K562 (cell line): ENCODE measurements around the gene STX7. TPM values are rescaled to one million over a fixed set of nuclear protein-coding genes. Genes with fewer than 3 reads are reported as not detected.

Source experiments
- ATAC-seq: fragments of 200-7000 bp; cut with Tn5 transposase; 3 replicates; pipeline ENCODE4 v1.9.1; 2020; ENCODE audit warnings: moderate library complexity
- BruUV-seq: library from RNA; stranded (reverse); fragments of 400-500 nt; replicated peaks from 2 replicates; lab custom pipeline; 2021; lab: Mats Ljungman, UMichigan
- CTCF ChIA-PET: fragments of 300-600 bp; formaldehyde crosslinking; extraction: SDS; loops from one replicate; lab custom pipeline; 2021; ENCODE audit warnings: low intra/inter-chr PET ratio; lab: Yijun Ruan, JAX
- POLR2A ChIA-PET: fragments of 300-600, 350-650 bp; sonication (Branson Sonifier 250); formaldehyde crosslinking; extraction: SDS; loops from one replicate; lab custom pipeline; 2021; ENCODE audit warnings: antibody characterized with exemption, inconsistent platforms; lab: Yijun Ruan, JAX
- DNase-seq, 4 experiments: peaks; one replicate each; pipeline versions ENCODE4 v3.0.0 to v3.0.0-alpha.2; 2011 to 2018; ENCODE audit warnings: low spot score in 3 of 4, mixed read lengths in 3 of 4; ENCODE audit errors: extremely low read depth in 1 of 4
- FAIRE-seq: peaks from 2 replicates; lab custom pipeline; 2011; peaks lifted over from hg19 to GRCh38; lab: Jason Lieb, UNC
- H2AFZ ChIP-seq: 2 replicates; pipeline ENCODE4 v1.6.0; 2011; ENCODE audit warnings: low read depth, low read length, control low read depth, inconsistent platforms
- H3K27ac ChIP-seq: fragments of 200-600 bp; 3 replicates; pipeline ENCODE4 v1.8.0; 2011; ENCODE audit warnings: low read depth, mild to moderate bottlenecking, control low read depth, inconsistent platforms, low read length, moderate library complexity, mixed read lengths; ENCODE audit errors: extremely low read depth
- H3K27me3 ChIP-seq, 2 experiments: fragments of 300-600 bp in 1 of 2; 2 replicates in 1 of 2; 3 replicates in 1 of 2; pipeline versions ENCODE4 v1.6.0 to v1.8.0; 2011; ENCODE audit warnings: inconsistent platforms in 2 of 2, low read length in 2 of 2, mild to moderate bottlenecking in 1 of 2, mixed read lengths in 1 of 2, moderate library complexity in 1 of 2; ENCODE audit not compliant: control insufficient read depth in 2 of 2, insufficient read depth in 2 of 2
- H3K36me3 ChIP-seq: fragments of 300-600 bp; 3 replicates; pipeline ENCODE4 v1.8.0; 2011; ENCODE audit warnings: mild to moderate bottlenecking, low read length, inconsistent platforms; ENCODE audit not compliant: control insufficient read depth, insufficient read depth
- H3K4me1 ChIP-seq, 2 experiments: fragments of 200-600 bp in 1 of 2; replicated peaks in 1 of 2; 2 replicates in 1 of 2; 3 replicates in 1 of 2; pipeline versions ENCODE4 v1.5.1 to v1.8.0; 2011; ENCODE audit warnings: inconsistent platforms in 2 of 2, low read length in 2 of 2, mild to moderate bottlenecking in 1 of 2, mixed read lengths in 1 of 2, moderate library complexity in 1 of 2; ENCODE audit not compliant: control insufficient read depth in 2 of 2, insufficient read depth in 2 of 2
- H3K4me2 ChIP-seq: 2 replicates; pipeline ENCODE4 v1.6.1; 2011; ENCODE audit warnings: low read length, control low read depth, inconsistent platforms, mixed read lengths; ENCODE audit not compliant: insufficient read depth
- H3K4me3 ChIP-seq: fragments of 200-600 bp; sonication (generic), shearing (Covaris generic); 2 replicates; pipeline ENCODE4 v1.5.1; 2016; ENCODE audit warnings: control low read depth, inconsistent platforms
- H3K79me2 ChIP-seq: fragments of 200-600 bp; 3 replicates; pipeline ENCODE4 v1.8.0; 2011; ENCODE audit warnings: low read length, inconsistent platforms; ENCODE audit not compliant: control insufficient read depth, insufficient read depth
- H3K9ac ChIP-seq, 2 experiments: 2 replicates each; pipeline versions ENCODE4 v1.6.0 to v1.6.1; 2011; ENCODE audit warnings: low read depth in 2 of 2, low read length in 2 of 2, control low read depth in 1 of 2, inconsistent platforms in 1 of 2, mild to moderate bottlenecking in 1 of 2, mixed read lengths in 1 of 2; ENCODE audit not compliant: insufficient read depth in 1 of 2
- H3K9me1 ChIP-seq: one replicate; pipeline ENCODE4 v1.6.0; 2011; ENCODE audit warnings: inconsistent platforms, mild to moderate bottlenecking, low read length, moderate library complexity; ENCODE audit not compliant: control insufficient read depth, insufficient read depth
- H3K9me3 ChIP-seq: replicated peaks from 2 replicates; pipeline ENCODE4 v1.5.1; 2011; ENCODE audit warnings: low read depth, low read length, inconsistent platforms; ENCODE audit not compliant: control insufficient read depth, insufficient read depth
- H4K20me1 ChIP-seq: replicated peaks from 2 replicates; pipeline ENCODE4 v1.6.1; 2011; ENCODE audit warnings: low read length, inconsistent platforms, mixed read lengths; ENCODE audit not compliant: control insufficient read depth, insufficient read depth
- CTCF ChIP-seq, 3 experiments: IDR thresholded peaks in 2 of 3; conservative IDR thresholded peaks in 1 of 3; 2 replicates each; pipeline ENCODE4 v1.5.1; 2011 to 2012; ENCODE audit warnings: low read length in 3 of 3, mild to moderate bottlenecking in 3 of 3, control low read depth in 2 of 3, improper control_type of control experiment in 1 of 3, inconsistent platforms in 1 of 3, low read depth in 1 of 3, mixed read lengths in 1 of 3, moderate library complexity in 1 of 3; ENCODE audit not compliant: insufficient read depth in 2 of 3
- NFE2L1 ChIP-seq: fragments of 450-650 bp; IDR thresholded peaks from 2 replicates; pipeline ENCODE4 v1.6.1; 2016; ENCODE audit warnings: missing genetic modification characterization, low read depth, mild to moderate bottlenecking, missing compliant biosample characterization, moderate library complexity, borderline replicate concordance
- RAD21 ChIP-seq, 2 experiments: fragments of 250-450 bp in 1 of 2; fragments of 450-650 bp in 1 of 2; sonication (Bioruptor Pico) in 1 of 2; formaldehyde crosslinking in 1 of 2; IDR thresholded peaks in 1 of 2; conservative IDR thresholded peaks in 1 of 2; 2 replicates each; pipeline versions ENCODE4 v1.4.0 to v1.8.0; 2020 to 2022; ENCODE audit warnings: mild to moderate bottlenecking in 2 of 2, moderate library complexity in 1 of 2
- SMC3 ChIP-seq: conservative IDR thresholded peaks from 2 replicates; pipeline ENCODE4 v1.6.1; 2011; ENCODE audit warnings: low read depth, low read length, improper control_type of control experiment; ENCODE audit not compliant: insufficient read depth
- ZNF24 ChIP-seq: fragments of 450-650 bp; IDR thresholded peaks from 2 replicates; pipeline ENCODE4 v1.6.1; 2016
- ZNF318 ChIP-seq, 2 experiments: fragments of 450-650 bp; IDR thresholded peaks; 2 replicates each; pipeline ENCODE4 v1.6.1; 2016; ENCODE audit warnings: mild to moderate bottlenecking in 2 of 2, borderline replicate concordance in 1 of 2, low read depth in 1 of 2, moderate library complexity in 1 of 2
- ZNF511 ChIP-seq: sonication (generic); formaldehyde crosslinking; IDR thresholded peaks from 2 replicates; pipeline ENCODE4 v1.8.0; 2022; ENCODE audit warnings: mild to moderate bottlenecking, missing genetic modification reagents
- WGBS: fragments of 100-300 bp; shearing (Covaris generic); methylation state at CpG from one replicate; pipeline ENCODE4 v1.1.6; 2016; ENCODE audit warnings: low coverage, mixed read lengths; ENCODE audit not compliant: insufficient coverage; ENCODE audit errors: missing lambda C conversion rate; 5-methylcytosine and 5-hydroxymethylcytosine counted together
- in situ Hi-C: fragments of 300-500 bp; cut with MboI; formaldehyde crosslinking; loops from 4 replicates; pipeline ENCODE4 v1.15.0; 2018; ENCODE audit warnings: inconsistent platforms, mixed read lengths
- intact Hi-C: fragments of 100-400 bp; cut with micrococcal nuclease; formaldehyde crosslinking; loops from 2 replicates; pipeline ENCODE4 v1.14.2; 2022
- polyA plus RNA-seq, 8 experiments: library from polyadenylated mRNA; depleted of rRNA in 4 of 8; stranded (reverse) in 5 of 8; unstranded in 3 of 8; fragments of >200 nt; fragmentation: Nextera tagmentation in 2 of 8; fragmentation: Illumina TruSeq in 1 of 8; extraction: Ambion mirVana in 2 of 8; extraction: Trizol in 1 of 8; gene quantifications; 2 replicates each; pipeline versions ENCODE4 v1.2.1 to v1.2.3, GENCODE V29; 2011 to 2014; ENCODE audit warnings: inconsistent platforms in 1 of 8, missing spikeins in 1 of 8
- total RNA-seq, 7 experiments: library from RNA; depleted of rRNA in 6 of 7; stranded (reverse); fragments of >200 nt in 6 of 7; fragmentation: Illumina TruSeq in 2 of 7; extraction: Trizol in 2 of 7; gene quantifications; 2 replicates each; pipeline versions ENCODE4 v1.2.1 to v1.2.3, GENCODE V29; 2011 to 2021; ENCODE audit warnings: low replicate concordance in 1 of 7

The STX7 gene
- total and polyA plus RNA-seq, 9 of the 15 experiments (the other 6 are each of a cell fraction or from before 2014, with no cell fraction given), result 13.0 to 34.4 (median 25.3) TPM

- Histone ChIP-seq H3K27me3 (no peaks in the 10 kb centered on the region), H3K36me3 (no peaks in the 10 kb centered on the region; the same call in 1 of the 3 replicates), H3K4me1 (peaks cover 0 to 4% of the 10 kb centered on the region in 2 experiments; a peak in 2 of 5 replicates), H2AFZ (no peak overlapping the region), H3K79me2 (peaks cover 7% of the 10 kb centered on the region; the same call in 1 of the 3 replicates), H4K20me1 (0 out of 2 replicates have a peak, but pooled peaks cover 5% of the 10 kb centered on the region), H3K4me3 (no peak overlapping the region), H3K9me3 (no peaks in the 10 kb centered on the region), H3K9ac (no peak overlapping the region), H3K27ac (no peak overlapping the region), H3K4me2 (no peak overlapping the region), H3K9me1 (no peaks in the 10 kb centered on the region)
- WGBS, result 27% methylated on average over 9 of the region's 9 CpGs
- peak; percentile 56 to 74 (median 64) for DNase-seq
- POLR2A ChIA-PET, result interaction anchor here (0.9 to 1.2 kb wide), 3 partner anchors 9 to 28 kb away, joined by 3 read pairs; no protein-coding TSS in a partner anchor
- in situ Hi-C loops, result loop anchor here (5.0 to 10.0 kb wide), 3 partner anchors 179 to 567 kb away; no protein-coding TSS in a partner anchor
- CTCF ChIA-PET, result interaction anchor here (0.7 to 5.1 kb wide), 3 partner anchors 183 to 204 kb away, joined by 3 to 42 read pairs (median 21); no protein-coding TSS in a partner anchor
- peak; percentile 92 for ATAC-seq
- BruUV-seq, result no TSS peak
- FAIRE-seq, result peak; percentile 71
- intact Hi-C loops, result loop anchor here (1.0 to 10.0 kb wide), 4 partner anchors 87 to 559 kb away; no protein-coding TSS in a partner anchor
- TF ChIP-seq SMC3 (peak; percentile 50), ZNF511 (no peak), RAD21 (CRISPR knock-in tag; conservative IDR thresholded peaks at IDR 0.05 in 1 of 2, IDR thresholded peaks at IDR 0.05 in 1 of 2) (peak; percentile 66 to 70), ZNF318 (IDR thresholded peaks at IDR 0.05; ENCODE audit: borderline replicate concordance in 1 of 2, low read depth in 1 of 2) (no peak), ZNF24 (no peak), NFE2L1 (tag) (no peak), CTCF (IDR thresholded peaks at IDR 0.05 in 2 of 3, conservative IDR thresholded peaks at IDR 0.05 in 1 of 3; ENCODE audit: insufficient read depth in 2 of 3, low read depth in 1 of 3, low read length in 3 of 3) (peak; percentile 60 to 82 (median 67); a peak in 5 of 6 replicates)
Measured at GRCh38 chr6:132483779-132484679, 28.9 kb downstream of the STX7 start.
